HG03097 (cell line): ENCODE measurements around the gene JUNB.

Experiments used
- ATAC-seq: cut with Tn5 transposase; IDR thresholded peaks from one replicate; pipeline ENCODE4 v1.9.1; 2021; ENCODE audit not compliant: unreplicated experiment, low FRiP score

Gene JUNB

GRCh38 chr19:12840091-12841079 lies 49.1 kb downstream of the JUNB start:
- ATAC-seq: no peak

GRCh38 chr19:12841094-12841493 lies 49.8 kb downstream of the JUNB start:
- ATAC-seq: no peak

GRCh38 chr19:12842511-12842910 lies 51.2 kb downstream of the JUNB start:
- ATAC-seq: no peak
